SK-N-SH (cell line): ENCODE measurements around the gene SYNE1. TPM values are rescaled to one million over a fixed set of nuclear protein-coding genes. Genes with fewer than 3 reads are reported as not detected.

Experiments
- CTCF ChIA-PET: fragments of 300-600, 350-600 bp; formaldehyde crosslinking; extraction: SDS; loops from one replicate; lab custom pipeline; 2021; lab: Yijun Ruan, JAX
- POLR2A ChIA-PET: fragments of 350-600 bp; sonication (Branson Sonifier 250); formaldehyde crosslinking; extraction: SDS; loops from one replicate; lab custom pipeline; 2020; ENCODE audit warnings: antibody characterized with exemption, inconsistent platforms; lab: Yijun Ruan, JAX
- DNase-seq: peaks from one replicate; pipeline ENCODE4 v3.0.0; 2012
- H2AFZ ChIP-seq: fragments of 200-600 bp; sonication (generic); 2 replicates; pipeline ENCODE4 v1.8.1; 2016; ENCODE audit warnings: antibody characterized with exemption, mild to moderate bottlenecking, low read depth
- H3F3A ChIP-seq: fragments of 200-600 bp; sonication (generic); replicated peaks from 2 replicates; pipeline ENCODE3; 2016; ENCODE audit warnings: antibody characterized with exemption, mild to moderate bottlenecking; ENCODE audit not compliant: insufficient read depth
- H3K27ac ChIP-seq, 2 experiments: fragments of 200-500 bp in 1 of 2; fragments of 200-600 bp in 1 of 2; sonication (Bioruptor generic) in 1 of 2; sonication (generic), shearing (Covaris generic) in 1 of 2; 2 replicates each; pipeline versions ENCODE4 v1.5.1 to v1.6.1; 2014 to 2016; ENCODE audit warnings: low read depth in 2 of 2, inconsistent platforms in 1 of 2, low read length in 1 of 2, mild to moderate bottlenecking in 1 of 2, mixed read lengths in 1 of 2
- H3K27me3 ChIP-seq: fragments of 200-600 bp; sonication (generic), shearing (Covaris generic); 2 replicates; pipeline ENCODE4 v1.6.1; 2016; ENCODE audit warnings: mixed run types; ENCODE audit not compliant: insufficient read depth
- H3K36me3 ChIP-seq, 2 experiments: fragments of 200-500 bp in 1 of 2; fragments of 200-600 bp in 1 of 2; sonication (Bioruptor generic) in 1 of 2; sonication (generic) in 1 of 2; replicated peaks in 1 of 2; 2 replicates each; pipeline versions ENCODE3 to v1.5.1; 2014 to 2016; ENCODE audit warnings: low read length in 1 of 2, mild to moderate bottlenecking in 1 of 2; ENCODE audit not compliant: insufficient read depth in 2 of 2, control insufficient read depth in 1 of 2
- H3K4me1 ChIP-seq, 2 experiments: fragments of 200-500 bp in 1 of 2; fragments of 200-600 bp in 1 of 2; sonication (Bioruptor generic) in 1 of 2; sonication (generic), shearing (Covaris generic) in 1 of 2; 2 replicates each; pipeline versions ENCODE4 v1.5.1 to v1.6.1; 2014 to 2016; ENCODE audit warnings: low read depth in 1 of 2, low read length in 1 of 2, mixed run types in 1 of 2; ENCODE audit not compliant: insufficient read depth in 2 of 2, control insufficient read depth in 1 of 2
- H3K4me2 ChIP-seq: fragments of 200-600 bp; sonication (generic), shearing (Covaris generic); 2 replicates; pipeline ENCODE4 v1.6.1; 2017; ENCODE audit warnings: mixed run types
- H3K4me3 ChIP-seq, 2 experiments: fragments of 200-500 bp in 1 of 2; fragments of 200-600 bp in 1 of 2; sonication (Bioruptor generic) in 1 of 2; sonication (generic), shearing (Covaris generic) in 1 of 2; 2 replicates each; pipeline versions ENCODE4 v1.5.1 to v1.8.1; 2014 to 2016; ENCODE audit warnings: low read depth in 2 of 2, inconsistent platforms in 1 of 2, low read length in 1 of 2, mild to moderate bottlenecking in 1 of 2, mixed read lengths in 1 of 2, moderate library complexity in 1 of 2
- H3K79me2 ChIP-seq: fragments of 200-600 bp; sonication (generic); 2 replicates; pipeline ENCODE4 v1.8.1; 2017; ENCODE audit warnings: mild to moderate bottlenecking; ENCODE audit not compliant: insufficient read depth
- H3K9ac ChIP-seq: fragments of 200-600 bp; sonication (generic); 2 replicates; pipeline ENCODE4 v1.6.1; 2017; ENCODE audit warnings: mixed run types
- H3K9me2 ChIP-seq: fragments of 200-600 bp; sonication (generic); 2 replicates; pipeline ENCODE4 v1.6.1; 2017; ENCODE audit warnings: mixed run types
- H3K9me3 ChIP-seq: fragments of 200-600 bp; sonication (generic); 2 replicates; pipeline ENCODE4 v1.6.1; 2017; ENCODE audit warnings: mixed run types, mild to moderate bottlenecking, moderate library complexity
- H4K20me1 ChIP-seq: fragments of 200-600 bp; sonication (generic); 2 replicates; pipeline ENCODE4 v1.6.1; 2017; ENCODE audit warnings: mild to moderate bottlenecking, mixed run types; ENCODE audit not compliant: insufficient read depth
- FOSL2 ChIP-seq: IDR thresholded peaks from 2 replicates; pipeline ENCODE4 v1.4.0; 2012; ENCODE audit warnings: low read depth, mild to moderate bottlenecking, moderate library complexity, borderline replicate concordance
- FOXM1 ChIP-seq: IDR thresholded peaks from 2 replicates; pipeline ENCODE4 v1.4.0; 2012; ENCODE audit warnings: low read depth, mild to moderate bottlenecking
- GATA2 ChIP-seq: sonication (generic); formaldehyde crosslinking; IDR thresholded peaks from 2 replicates; pipeline ENCODE4 v1.5.0; 2020; ENCODE audit warnings: mild to moderate bottlenecking, missing genetic modification reagents
- NFIC ChIP-seq: IDR thresholded peaks from 2 replicates; pipeline ENCODE4 v1.4.0; 2012; ENCODE audit warnings: borderline replicate concordance
- NRF1 ChIP-seq: IDR thresholded peaks from 2 replicates; pipeline ENCODE4 v1.6.1; 2012; ENCODE audit warnings: low read depth, mild to moderate bottlenecking, low read length
- RFX5 ChIP-seq: IDR thresholded peaks from 2 replicates; pipeline ENCODE4 v1.6.1; 2012; ENCODE audit warnings: mild to moderate bottlenecking, improper control_type of control experiment, low read length
- SIN3A ChIP-seq: IDR thresholded peaks from 2 replicates; pipeline ENCODE4 v1.6.1; 2012; ENCODE audit warnings: low read depth, mild to moderate bottlenecking, low read length, moderate library complexity, borderline replicate concordance
- SMC3 ChIP-seq: IDR thresholded peaks from 2 replicates; pipeline ENCODE4 v1.6.1; 2012; ENCODE audit warnings: low read depth, low read length, improper control_type of control experiment
- TCF12 ChIP-seq: IDR thresholded peaks from 2 replicates; pipeline ENCODE4 v1.4.0; 2012
- WGBS: methylation state at CpG from one replicate; pipeline ENCODE4 v1.1.6; 2017; ENCODE audit warnings: low lambda C conversion rate; 5-methylcytosine and 5-hydroxymethylcytosine counted together
- polyA plus RNA-seq, 3 experiments: library from polyadenylated mRNA; depleted of rRNA; stranded (reverse); fragments of >200 nt; gene quantifications; 2 replicates each; pipeline ENCODE4 v1.2.3, GENCODE V29; 2012
- TF ChIP-seq, protein P1 (sequence below): fragments of 150-350 bp; IDR thresholded peaks from 2 replicates; pipeline ENCODE4 v1.6.1; 2016; ENCODE audit warnings: mild to moderate bottlenecking, low read depth, low read length
- TF ChIP-seq, protein P2 (sequence below): IDR thresholded peaks from 2 replicates; pipeline ENCODE4 v1.6.1; 2012; ENCODE audit warnings: mild to moderate bottlenecking, low read depth, low read length, moderate library complexity
- TF ChIP-seq, protein P3 (sequence below): IDR thresholded peaks from 2 replicates; pipeline ENCODE4; 2012

Gene SYNE1
- polyA plus RNA-seq, 1 of the 3 experiments (the other 2 are of a cell fraction): 31.1 TPM

DNA sequence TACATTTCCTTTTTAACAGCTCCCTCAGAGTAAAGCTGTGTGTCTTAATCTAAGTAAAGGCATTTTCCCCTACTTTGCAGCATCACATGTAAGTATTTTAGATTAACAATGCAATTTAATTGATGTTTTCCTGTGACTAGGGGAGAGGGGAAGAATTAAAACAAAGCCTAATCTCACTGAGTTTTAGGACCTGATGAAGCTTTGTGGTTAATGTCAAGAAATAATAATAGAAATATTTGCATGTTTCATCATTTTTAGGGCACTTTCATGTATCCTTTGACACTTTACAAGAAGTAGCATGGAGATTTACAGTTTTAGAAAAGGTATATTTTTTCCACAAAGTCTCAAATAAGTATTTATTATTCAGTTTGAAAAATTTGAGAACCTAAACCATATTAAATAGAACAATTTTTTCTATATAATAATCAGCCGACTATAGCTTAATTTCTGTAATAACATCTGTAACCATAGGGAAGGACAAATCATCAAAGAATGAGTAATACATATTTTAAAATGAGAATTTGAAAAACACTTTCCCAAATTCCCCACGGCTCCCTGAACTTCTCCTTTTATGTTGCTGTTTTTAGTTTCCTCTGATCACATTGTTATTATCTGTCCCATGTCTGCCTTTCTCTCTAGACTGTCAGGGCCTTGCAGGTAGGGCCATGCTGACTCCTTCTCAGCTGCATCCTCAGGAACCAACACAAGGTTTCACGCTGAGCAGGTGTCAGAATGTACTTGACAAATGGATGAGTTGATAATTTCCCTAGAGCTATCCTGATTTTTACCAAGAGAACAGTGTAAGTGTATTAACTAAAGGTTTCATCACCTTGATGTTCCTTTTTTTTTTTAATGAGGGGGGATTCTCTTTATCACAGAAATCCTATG, 338.1 kb downstream of the SYNE1 start:
- no peaks in the 10 kb centered on the region for H4K20me1 ChIP-seq
- peaks cover 15% of the 10 kb centered on the region for H3K79me2 ChIP-seq
- no peaks in the 10 kb centered on the region for H3K27me3 ChIP-seq
- H3K27ac ChIP-seq: no peak overlapping the region
- no peak overlapping the region for H3K9ac ChIP-seq
- no peak overlapping the region for H3K4me3 ChIP-seq
- no peak overlapping the region for H3K4me2 ChIP-seq
- peaks cover 36% of the 10 kb centered on the region for H3F3A ChIP-seq
- no peak overlapping the region for H2AFZ ChIP-seq
- H3K9me2 ChIP-seq: no peaks in the 10 kb centered on the region
- peaks cover 6% of the 10 kb centered on the region; the same call in 1 of the 2 replicates for H3K9me3 ChIP-seq
- POLR2A ChIA-PET: no interaction called here
- WGBS: 88% methylated on average over 3 of the region's 3 CpGs
- DNase-seq: no peak
- CTCF ChIA-PET: interaction anchor here (0.6 to 2.0 kb wide), 3 partner anchors 31 to 89 kb away, joined by 3 to 9 read pairs (median 3); no protein-coding TSS in a partner anchor
- H3K36me3 ChIP-seq: peaks cover 34 to 48% of the 10 kb centered on the region in 2 experiments
- no peak for TF ChIP-seq SMC3
- TF ChIP-seq, protein P1, sequence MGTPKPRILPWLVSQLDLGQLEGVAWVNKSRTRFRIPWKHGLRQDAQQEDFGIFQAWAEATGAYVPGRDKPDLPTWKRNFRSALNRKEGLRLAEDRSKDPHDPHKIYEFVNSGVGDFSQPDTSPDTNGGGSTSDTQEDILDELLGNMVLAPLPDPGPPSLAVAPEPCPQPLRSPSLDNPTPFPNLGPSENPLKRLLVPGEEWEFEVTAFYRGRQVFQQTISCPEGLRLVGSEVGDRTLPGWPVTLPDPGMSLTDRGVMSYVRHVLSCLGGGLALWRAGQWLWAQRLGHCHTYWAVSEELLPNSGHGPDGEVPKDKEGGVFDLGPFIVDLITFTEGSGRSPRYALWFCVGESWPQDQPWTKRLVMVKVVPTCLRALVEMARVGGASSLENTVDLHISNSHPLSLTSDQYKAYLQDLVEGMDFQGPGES: no peak
- peaks cover 3 to 11% of the 10 kb centered on the region in 2 experiments; a peak in 3 of 4 replicates for H3K4me1 ChIP-seq

DNA sequence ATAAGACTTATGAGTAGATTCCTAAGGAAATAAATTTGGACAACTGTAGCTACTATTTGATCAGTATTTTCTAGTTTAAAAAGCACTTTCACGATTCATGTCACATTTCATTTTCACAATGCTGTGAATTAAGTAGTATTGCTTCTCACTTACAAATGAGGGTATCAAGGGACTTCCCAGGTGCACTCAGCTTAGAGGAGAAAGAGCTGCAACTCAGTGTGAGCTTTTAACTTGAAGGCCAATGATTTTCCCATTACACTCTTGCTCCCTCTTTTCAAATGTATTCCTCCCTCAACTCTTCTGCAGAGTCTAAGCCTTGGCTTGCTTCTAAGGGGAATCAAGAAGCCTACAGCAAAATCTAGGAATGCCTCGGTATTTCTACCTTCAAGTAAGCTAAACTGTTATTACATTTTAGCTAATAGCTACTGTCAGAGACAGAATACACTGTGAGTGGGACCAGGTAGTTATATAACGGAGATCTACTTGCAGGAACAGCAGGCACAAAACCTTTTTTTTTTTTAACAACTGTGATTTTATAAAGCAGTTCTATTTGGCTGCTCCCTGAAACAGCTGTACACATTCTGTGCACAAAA, 339.0 kb downstream of the SYNE1 start:
- TF ChIP-seq SIN3A: no peak
- no peak for TF ChIP-seq FOSL2
- no peak for TF ChIP-seq NFIC
- no peak for TF ChIP-seq TCF12
- TF ChIP-seq, protein P2, sequence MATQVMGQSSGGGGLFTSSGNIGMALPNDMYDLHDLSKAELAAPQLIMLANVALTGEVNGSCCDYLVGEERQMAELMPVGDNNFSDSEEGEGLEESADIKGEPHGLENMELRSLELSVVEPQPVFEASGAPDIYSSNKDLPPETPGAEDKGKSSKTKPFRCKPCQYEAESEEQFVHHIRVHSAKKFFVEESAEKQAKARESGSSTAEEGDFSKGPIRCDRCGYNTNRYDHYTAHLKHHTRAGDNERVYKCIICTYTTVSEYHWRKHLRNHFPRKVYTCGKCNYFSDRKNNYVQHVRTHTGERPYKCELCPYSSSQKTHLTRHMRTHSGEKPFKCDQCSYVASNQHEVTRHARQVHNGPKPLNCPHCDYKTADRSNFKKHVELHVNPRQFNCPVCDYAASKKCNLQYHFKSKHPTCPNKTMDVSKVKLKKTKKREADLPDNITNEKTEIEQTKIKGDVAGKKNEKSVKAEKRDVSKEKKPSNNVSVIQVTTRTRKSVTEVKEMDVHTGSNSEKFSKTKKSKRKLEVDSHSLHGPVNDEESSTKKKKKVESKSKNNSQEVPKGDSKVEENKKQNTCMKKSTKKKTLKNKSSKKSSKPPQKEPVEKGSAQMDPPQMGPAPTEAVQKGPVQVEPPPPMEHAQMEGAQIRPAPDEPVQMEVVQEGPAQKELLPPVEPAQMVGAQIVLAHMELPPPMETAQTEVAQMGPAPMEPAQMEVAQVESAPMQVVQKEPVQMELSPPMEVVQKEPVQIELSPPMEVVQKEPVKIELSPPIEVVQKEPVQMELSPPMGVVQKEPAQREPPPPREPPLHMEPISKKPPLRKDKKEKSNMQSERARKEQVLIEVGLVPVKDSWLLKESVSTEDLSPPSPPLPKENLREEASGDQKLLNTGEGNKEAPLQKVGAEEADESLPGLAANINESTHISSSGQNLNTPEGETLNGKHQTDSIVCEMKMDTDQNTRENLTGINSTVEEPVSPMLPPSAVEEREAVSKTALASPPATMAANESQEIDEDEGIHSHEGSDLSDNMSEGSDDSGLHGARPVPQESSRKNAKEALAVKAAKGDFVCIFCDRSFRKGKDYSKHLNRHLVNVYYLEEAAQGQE: no peak
- TF ChIP-seq RFX5: no peak
- TF ChIP-seq GATA2 (CRISPR knock-in tag): no peak
- TF ChIP-seq, protein P3, sequence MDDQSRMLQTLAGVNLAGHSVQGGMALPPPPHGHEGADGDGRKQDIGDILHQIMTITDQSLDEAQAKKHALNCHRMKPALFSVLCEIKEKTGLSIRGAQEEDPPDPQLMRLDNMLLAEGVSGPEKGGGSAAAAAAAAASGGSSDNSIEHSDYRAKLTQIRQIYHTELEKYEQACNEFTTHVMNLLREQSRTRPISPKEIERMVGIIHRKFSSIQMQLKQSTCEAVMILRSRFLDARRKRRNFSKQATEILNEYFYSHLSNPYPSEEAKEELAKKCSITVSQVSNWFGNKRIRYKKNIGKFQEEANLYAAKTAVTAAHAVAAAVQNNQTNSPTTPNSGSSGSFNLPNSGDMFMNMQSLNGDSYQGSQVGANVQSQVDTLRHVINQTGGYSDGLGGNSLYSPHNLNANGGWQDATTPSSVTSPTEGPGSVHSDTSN: no peak
- no peak for TF ChIP-seq NRF1
- TF ChIP-seq FOXM1: no peak
- DNase-seq: no peak
- peaks cover 6% of the 10 kb centered on the region; the same call in 1 of the 2 replicates for H3K9me3 ChIP-seq
- no peak overlapping the region for H3K27ac ChIP-seq
- H3K9me2 ChIP-seq: no peaks in the 10 kb centered on the region
- no peak overlapping the region for H3K4me2 ChIP-seq
- H4K20me1 ChIP-seq: no peaks in the 10 kb centered on the region
- WGBS: 96% methylated on average over 3 of the region's 3 CpGs
- ChIA-PET CTCF (interaction anchor here (0.6 to 2.0 kb wide), 4 partner anchors 16 to 88 kb away, joined by 3 to 9 read pairs (median 3); no protein-coding TSS in a partner anchor), POLR2A (no interaction called here)
- no peak overlapping the region for H2AFZ ChIP-seq
- peaks cover 3 to 14% of the 10 kb centered on the region in 2 experiments; a peak in 3 of 4 replicates for H3K4me1 ChIP-seq
- H3K36me3 ChIP-seq: peaks cover 43 to 48% of the 10 kb centered on the region in 2 experiments
- H3K9ac ChIP-seq: no peak overlapping the region
- no peak overlapping the region for H3K4me3 ChIP-seq
- peaks cover 15% of the 10 kb centered on the region for H3K79me2 ChIP-seq
- no peaks in the 10 kb centered on the region for H3K27me3 ChIP-seq
- H3F3A ChIP-seq: peaks cover 32% of the 10 kb centered on the region
